HTERT RPE-1 (cell line): Measurements from ENCODE around the gene MEIS2.

ENCODE experiments used
- in situ Hi-C: fragments of 300-500 bp; cut with MboI; formaldehyde crosslinking; loops from 4 replicates; pipeline ENCODE4 v1.14.3; 2020; ENCODE audit warnings: low sequenced_read_pairs

Gene MEIS2

GRCh38 chr15:36882056-36882455 lies 218.3 kb downstream of the MEIS2 start:
- in situ Hi-C loops: no loop called here

GRCh38 chr15:36881516-36881915 lies 218.8 kb downstream of the MEIS2 start:
- in situ Hi-C loops: no loop called here

DNA sequence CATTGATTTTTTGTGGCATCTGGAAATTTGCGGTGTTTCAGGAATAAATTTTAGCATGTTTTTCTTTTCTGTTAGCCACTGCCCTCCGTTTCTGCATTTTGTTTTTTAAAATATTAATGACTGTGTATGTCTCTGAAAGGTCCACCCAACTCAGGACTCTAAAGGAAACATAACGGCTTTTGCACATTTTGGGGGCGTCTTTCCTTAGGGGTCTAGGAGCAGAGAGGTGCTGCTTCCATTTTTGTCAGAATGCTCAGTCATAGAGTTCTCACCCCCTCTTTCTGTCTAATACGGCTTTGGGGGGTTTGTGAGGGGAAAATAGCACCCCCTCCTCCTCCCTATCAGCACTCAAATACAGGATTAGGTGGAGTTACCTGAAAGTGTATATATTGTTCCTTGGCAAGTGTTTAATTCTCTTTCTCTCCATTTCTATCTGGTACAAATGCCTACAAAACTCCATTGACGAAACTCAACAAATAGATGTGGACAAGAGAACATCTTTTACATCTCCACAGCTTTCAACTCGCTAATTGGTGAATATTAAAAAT lies 219.4 kb downstream of the MEIS2 start:
- in situ Hi-C loops: no loop called here

DNA sequence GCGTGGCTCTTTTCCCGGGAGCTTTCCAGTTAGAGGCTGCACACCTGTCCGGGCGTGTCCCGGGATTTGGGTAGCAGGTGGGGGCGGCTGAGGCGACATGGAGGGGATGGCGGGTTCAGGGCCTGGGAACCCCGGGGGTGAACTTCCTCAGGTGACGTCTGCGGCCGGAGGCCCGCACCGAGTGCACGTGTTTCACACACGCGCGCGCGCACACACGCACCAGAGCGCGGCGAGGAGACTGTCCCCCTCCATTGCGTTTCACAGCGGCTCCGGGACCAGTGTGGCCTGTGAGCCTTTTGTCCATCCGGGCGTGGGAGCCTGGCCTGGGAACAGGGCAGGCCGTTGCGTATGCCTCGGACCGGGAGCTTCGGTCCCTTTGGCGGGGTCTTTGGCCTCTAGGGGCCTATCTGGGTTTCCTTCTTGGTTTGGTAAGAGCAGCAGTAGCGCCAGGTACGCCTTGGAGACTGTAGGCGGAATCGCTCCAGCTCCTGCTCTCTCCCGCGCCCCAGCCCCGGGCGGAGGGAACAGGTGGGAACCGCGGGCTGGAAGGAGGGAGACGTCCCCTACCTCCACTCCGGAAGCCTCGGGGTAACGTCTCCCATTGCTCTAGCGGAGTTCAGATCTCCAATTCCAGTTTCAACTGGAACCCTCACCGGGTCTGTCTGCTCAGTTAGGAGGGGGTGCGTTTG lies 220.0 kb downstream of the MEIS2 start:
- in situ Hi-C loops: no loop called here

DNA sequence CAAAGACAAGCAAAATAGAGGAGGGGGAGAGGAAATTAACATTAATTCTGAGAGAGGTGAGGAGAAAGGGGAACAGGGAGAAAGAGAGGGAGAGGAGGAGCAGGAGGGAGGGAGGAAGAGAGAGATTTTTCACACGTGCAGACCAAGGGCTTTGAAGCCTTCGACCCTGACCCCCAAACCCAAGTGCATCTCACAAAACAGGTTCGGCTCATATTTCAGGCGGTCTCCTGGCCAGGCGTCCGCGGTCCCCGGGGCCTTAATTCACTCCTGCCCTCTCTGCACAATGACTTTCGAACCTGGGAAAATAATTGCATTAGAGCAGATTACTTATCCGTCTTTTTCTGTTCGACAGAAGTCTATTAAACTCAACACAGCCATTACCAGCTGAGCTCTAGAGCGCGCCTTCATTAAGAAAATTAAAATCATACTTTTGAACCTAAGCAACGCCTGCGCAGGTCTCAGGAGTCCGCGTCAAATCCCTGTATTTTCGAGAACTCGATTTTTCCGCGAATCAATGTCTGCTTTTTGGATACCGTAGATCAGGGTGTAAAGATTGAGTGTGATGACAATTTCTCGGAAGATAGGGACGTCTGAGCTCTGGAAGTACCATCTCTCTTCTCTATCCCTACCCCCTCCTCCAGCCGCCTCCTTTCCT lies 220.7 kb downstream of the MEIS2 start:
- in situ Hi-C loops: no loop called here

DNA sequence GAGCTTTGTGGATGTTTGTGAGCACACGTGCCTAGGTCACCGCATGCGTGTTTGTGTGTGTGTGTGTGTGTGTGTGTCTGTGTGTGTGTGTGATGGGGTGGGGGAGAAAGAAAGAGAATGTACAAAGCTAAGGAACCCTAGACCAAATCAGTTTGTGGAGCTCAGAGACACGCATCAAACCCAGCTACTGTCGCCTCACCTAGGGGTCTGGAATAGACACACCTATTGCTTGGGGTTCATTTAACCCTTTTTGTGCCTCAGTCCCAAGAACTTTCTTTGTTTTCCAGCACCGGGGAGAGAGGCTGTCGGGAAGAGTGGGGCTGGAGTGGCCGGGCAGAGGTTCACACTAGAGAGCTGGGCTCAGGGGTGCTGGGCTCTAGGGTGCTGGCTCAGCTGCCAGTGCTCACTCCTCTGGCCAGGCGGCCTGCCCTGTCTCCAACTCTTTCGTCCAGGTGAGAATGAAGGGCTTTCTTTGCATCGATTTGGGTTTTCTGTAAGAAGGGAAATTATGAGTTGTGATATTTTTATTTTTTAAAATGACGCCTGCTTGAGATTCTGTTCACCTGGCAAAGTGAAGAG lies 221.6 kb downstream of the MEIS2 start:
- in situ Hi-C loops: no loop called here

GRCh38 chr15:36877796-36878683 lies 222.3 kb downstream of the MEIS2 start:
- in situ Hi-C loops: no loop called here

GRCh38 chr15:36877294-36877693 lies 223.1 kb downstream of the MEIS2 start:
- in situ Hi-C loops: no loop called here

- in situ Hi-C loops: no loop called here
These were observed 224.5 kb downstream of the MEIS2 start for GRCh38 chr15:36875740-36876334.

DNA sequence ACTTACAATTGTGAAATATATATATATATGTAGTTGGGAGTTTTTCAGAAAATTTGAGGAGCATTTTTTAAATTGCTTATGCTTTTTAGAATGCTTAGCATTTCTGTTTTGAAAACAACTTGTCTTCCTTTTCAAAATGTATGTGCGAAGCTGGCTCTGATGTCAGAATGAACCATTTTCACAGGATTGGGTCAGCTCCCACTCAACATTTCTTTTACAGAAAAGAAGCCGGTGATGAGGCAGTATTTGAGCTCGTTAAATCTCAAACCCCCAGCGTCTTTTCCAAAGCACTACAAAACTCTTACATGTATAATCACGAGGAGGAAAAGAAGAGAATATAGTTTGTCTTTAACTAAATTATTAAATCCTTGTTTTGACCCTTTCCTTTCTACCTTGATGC lies 225.4 kb downstream of the MEIS2 start:
- in situ Hi-C loops: no loop called here

- in situ Hi-C loops: no loop called here
These were observed 232.9 kb downstream of the MEIS2 start for GRCh38 chr15:36867436-36867835.

GRCh38 chr15:36866896-36867295 lies 233.5 kb downstream of the MEIS2 start:
- in situ Hi-C loops: no loop called here

DNA sequence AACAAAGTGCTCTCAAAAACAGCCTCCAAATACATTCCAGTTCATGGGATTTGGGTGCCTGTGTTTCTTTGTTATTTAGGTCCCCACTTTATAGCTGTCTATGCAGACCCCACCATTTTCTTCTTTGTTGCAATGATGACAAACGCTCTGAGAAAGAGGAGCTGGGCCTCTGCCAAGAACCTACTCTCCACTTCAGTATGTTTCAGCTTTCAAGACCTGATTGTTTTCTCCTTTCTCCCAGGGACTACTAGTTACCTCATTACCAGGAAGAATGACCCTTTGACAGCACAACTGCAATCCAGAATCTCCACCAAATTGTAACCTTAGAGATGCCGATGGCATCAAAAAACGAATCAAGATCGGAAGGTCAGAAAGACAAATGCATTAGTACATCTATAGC lies 236.8 kb downstream of the MEIS2 start:
- in situ Hi-C loops: no loop called here

DNA sequence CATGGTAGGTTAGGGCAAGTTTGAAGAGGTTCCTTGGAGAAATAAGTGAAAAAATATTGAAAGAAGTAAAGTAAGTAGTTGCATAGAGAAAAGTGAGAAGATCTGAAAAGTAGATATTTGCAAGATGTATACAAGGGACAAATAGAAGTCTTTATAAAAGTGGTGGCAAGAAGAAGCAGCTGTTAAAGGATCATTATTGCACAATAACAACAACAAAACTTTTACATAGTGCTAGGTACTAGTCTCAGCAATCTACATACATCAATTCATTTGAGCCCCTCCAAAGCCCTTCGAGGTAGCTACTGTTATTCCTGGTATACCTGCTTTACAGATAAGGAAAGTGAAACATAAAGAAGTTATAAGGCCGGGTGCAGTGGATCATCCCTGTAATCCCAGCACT lies 239.6 kb downstream of the MEIS2 start:
- in situ Hi-C loops: no loop called here

GRCh38 chr15:36858423-36858822 lies 241.9 kb downstream of the MEIS2 start:
- in situ Hi-C loops: no loop called here

DNA sequence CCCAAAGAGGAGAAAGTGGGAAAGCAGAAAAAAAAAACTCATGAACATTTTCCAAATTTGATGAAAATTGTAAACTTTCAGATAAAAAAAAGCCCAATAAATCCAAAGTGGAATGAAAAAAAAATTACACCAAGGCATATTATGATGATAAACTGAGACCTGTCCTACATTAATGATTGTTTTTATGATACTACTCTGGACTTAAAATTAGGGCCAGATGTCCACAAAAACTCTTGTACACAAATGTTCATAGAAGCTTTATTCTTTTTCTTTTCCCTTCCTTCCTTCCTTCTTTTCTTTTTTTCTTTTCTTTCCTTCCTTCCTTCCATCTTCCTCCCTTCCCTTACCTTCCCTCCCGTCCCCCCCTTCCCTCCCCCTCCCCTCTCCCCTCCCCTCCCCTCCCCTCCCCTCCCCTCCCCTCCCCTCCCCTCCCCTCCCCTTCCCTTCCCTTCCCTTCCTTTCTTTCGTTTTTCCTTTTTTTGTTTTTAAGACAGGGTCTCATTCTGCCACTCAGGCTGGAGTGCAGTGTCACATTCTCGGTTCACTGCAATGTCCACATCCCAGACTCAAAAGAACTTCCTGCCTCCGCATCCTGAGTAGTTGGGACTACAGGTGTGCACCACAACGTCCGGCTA lies 243.9 kb downstream of the MEIS2 start:
- in situ Hi-C loops: no loop called here

- in situ Hi-C loops: no loop called here
These were observed 249.5 kb downstream of the MEIS2 start for GRCh38 chr15:36850864-36851263.

GRCh38 chr15:36845270-36845669 lies 255.1 kb downstream of the MEIS2 start:
- in situ Hi-C loops: no loop called here

DNA sequence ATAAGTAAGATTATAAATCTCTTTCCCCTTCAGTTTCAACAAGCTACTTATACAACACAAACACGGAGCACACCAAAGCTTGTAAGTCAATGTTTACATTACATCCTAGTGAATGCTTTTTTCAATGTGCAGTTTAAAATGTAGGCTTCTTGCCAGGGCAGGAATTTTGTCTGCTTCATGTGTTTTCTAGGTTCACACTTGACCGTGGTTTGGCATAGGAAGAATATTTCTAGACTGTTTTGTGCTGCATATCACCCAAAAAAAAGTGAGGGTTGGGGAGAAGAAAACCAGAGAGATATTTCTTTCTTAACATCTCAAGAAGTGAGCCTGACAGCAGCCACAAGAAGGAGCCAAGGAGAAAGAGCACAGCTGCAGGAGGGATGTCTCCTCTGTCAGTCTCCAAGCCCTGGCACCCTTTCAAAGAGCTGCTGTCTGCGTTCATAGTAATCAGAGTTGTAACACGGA lies 255.8 kb downstream of the MEIS2 start:
- in situ Hi-C loops: no loop called here

DNA sequence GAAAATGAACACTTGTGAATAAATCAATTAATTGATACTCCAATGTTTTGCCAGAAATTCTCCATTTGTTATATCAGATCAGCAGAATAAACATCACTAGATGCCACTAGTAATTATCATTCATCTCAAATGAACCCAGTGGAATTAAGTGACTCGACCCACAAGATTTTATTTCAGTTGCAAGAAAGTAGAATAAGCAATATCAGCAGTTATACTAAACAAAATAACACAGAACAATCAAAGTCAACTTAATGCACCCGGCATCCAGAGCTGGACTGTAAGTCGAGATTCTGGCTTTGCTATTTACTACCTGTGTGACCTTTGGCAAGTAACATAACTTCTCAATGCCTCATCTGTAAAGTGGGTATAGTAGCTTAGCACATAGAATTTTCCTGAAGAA lies 256.5 kb downstream of the MEIS2 start:
- in situ Hi-C loops: no loop called here
